ENCODE measurements around the gene TPK1. TPM values are rescaled to one million over a fixed set of nuclear protein-coding genes. Genes with fewer than 3 reads are reported as not detected.
"Not testable (repeated sequence)": the region's sequence is repeated elsewhere in the genome, so short reads cannot be mapped to it uniquely, and the experiment has no call there.

Gene TPK1
- total RNA-seq, 1 donor from 2014 or later: 2.2 TPM

GRCh38 chr7:144782883-144783282 is 53.0 kb downstream of the TPK1 start:
- H3K27ac Mint-ChIP-seq: no peak overlapping the region
- H3K27me3 Mint-ChIP-seq: no peaks in the 10 kb centered on the region
- H3K4me3 Mint-ChIP-seq (ENCODE audit: low read depth): no peak overlapping the region
- no peak for DNase-seq (ENCODE audit: low spot score, unreplicated experiment)
- no peaks in the 10 kb centered on the region for H3K9me3 Mint-ChIP-seq (ENCODE audit: low read depth)
- no peak for TF ChIP-seq CTCF (IDR thresholded peaks at IDR 0.05; ENCODE audit: unreplicated experiment)
- H3K4me1 Mint-ChIP-seq (ENCODE audit: low read depth): no peaks in the 10 kb centered on the region
- H3K36me3 Mint-ChIP-seq (ENCODE audit: insufficient read depth): no peaks in the 10 kb centered on the region

- H3K36me3 Mint-ChIP-seq (ENCODE audit: insufficient read depth): no peaks in the 10 kb centered on the region
- no peaks in the 10 kb centered on the region for H3K4me1 Mint-ChIP-seq (ENCODE audit: low read depth)
- H3K27ac Mint-ChIP-seq: no peak overlapping the region
- H3K9me3 Mint-ChIP-seq (ENCODE audit: low read depth): no peaks in the 10 kb centered on the region
- no peak for TF ChIP-seq CTCF (IDR thresholded peaks at IDR 0.05; ENCODE audit: unreplicated experiment)
- H3K27me3 Mint-ChIP-seq: no peaks in the 10 kb centered on the region
- DNase-seq (ENCODE audit: low spot score, unreplicated experiment): no peak
- H3K4me3 Mint-ChIP-seq (ENCODE audit: low read depth): no peak overlapping the region
Observed at GRCh38 chr7:144780071-144780608, 55.7 kb downstream of the TPK1 start.

- not testable (repeated sequence) for H3K36me3 Mint-ChIP-seq (ENCODE audit: insufficient read depth); H3K27ac Mint-ChIP-seq; H3K4me1 Mint-ChIP-seq (ENCODE audit: low read depth); H3K9me3 Mint-ChIP-seq (ENCODE audit: low read depth); DNase-seq (ENCODE audit: low spot score, unreplicated experiment); H3K4me3 Mint-ChIP-seq (ENCODE audit: low read depth); H3K27me3 Mint-ChIP-seq
Observed at GRCh38 chr7:144777889-144778288, 58.0 kb downstream of the TPK1 start.

- H3K27ac Mint-ChIP-seq: no peak overlapping the region
- no peaks in the 10 kb centered on the region for H3K36me3 Mint-ChIP-seq (ENCODE audit: insufficient read depth)
- TF ChIP-seq CTCF (IDR thresholded peaks at IDR 0.05; ENCODE audit: unreplicated experiment): no peak
- no peaks in the 10 kb centered on the region for H3K4me1 Mint-ChIP-seq (ENCODE audit: low read depth)
- H3K4me3 Mint-ChIP-seq (ENCODE audit: low read depth): no peak overlapping the region
- H3K9me3 Mint-ChIP-seq (ENCODE audit: low read depth): no peaks in the 10 kb centered on the region
- DNase-seq (ENCODE audit: low spot score, unreplicated experiment): no peak
- no peaks in the 10 kb centered on the region for H3K27me3 Mint-ChIP-seq
Observed at GRCh38 chr7:144777005-144777839, 58.6 kb downstream of the TPK1 start.

GRCh38 chr7:144776447-144776846 is 59.4 kb downstream of the TPK1 start:
- TF ChIP-seq CTCF (IDR thresholded peaks at IDR 0.05; ENCODE audit: unreplicated experiment): no peak
- no peak overlapping the region for H3K27ac Mint-ChIP-seq

GRCh38 chr7:144775749-144776148 is 60.1 kb downstream of the TPK1 start:
- H3K27ac Mint-ChIP-seq: no peak overlapping the region
- TF ChIP-seq CTCF (IDR thresholded peaks at IDR 0.05; ENCODE audit: unreplicated experiment): no peak
- no peak for DNase-seq (ENCODE audit: low spot score, unreplicated experiment)
- no peaks in the 10 kb centered on the region for H3K9me3 Mint-ChIP-seq (ENCODE audit: low read depth)
- no peak overlapping the region for H3K4me3 Mint-ChIP-seq (ENCODE audit: low read depth)
- H3K4me1 Mint-ChIP-seq (ENCODE audit: low read depth): no peaks in the 10 kb centered on the region
- H3K27me3 Mint-ChIP-seq: no peaks in the 10 kb centered on the region
- no peaks in the 10 kb centered on the region for H3K36me3 Mint-ChIP-seq (ENCODE audit: insufficient read depth)

More at GRCh38 chr7:144776447-144776846, 59.4 kb downstream of the TPK1 start:
- DNase-seq (ENCODE audit: low spot score, unreplicated experiment): no peak
- no peak overlapping the region for H3K4me3 Mint-ChIP-seq (ENCODE audit: low read depth)
- H3K9me3 Mint-ChIP-seq (ENCODE audit: low read depth): no peaks in the 10 kb centered on the region
- H3K36me3 Mint-ChIP-seq (ENCODE audit: insufficient read depth): no peaks in the 10 kb centered on the region
- H3K4me1 Mint-ChIP-seq (ENCODE audit: low read depth): no peaks in the 10 kb centered on the region
- no peaks in the 10 kb centered on the region for H3K27me3 Mint-ChIP-seq
